Neutrophil (primary cell): ENCODE measurements around the gene MMADHC.

Experiments
- H3K27ac ChIP-seq: fragments of 200-600 bp; sonication (generic); 2 replicates; pipeline ENCODE4 v1.5.1; 2016; ENCODE audit warnings: mild to moderate bottlenecking, moderate library complexity
- H3K27me3 ChIP-seq: fragments of 200-600 bp; sonication (generic); 2 replicates; pipeline ENCODE4 v1.6.0; 2016; ENCODE audit warnings: mild to moderate bottlenecking
- H3K36me3 ChIP-seq: fragments of 200-600 bp; sonication (generic); 2 replicates; pipeline ENCODE4 v1.5.1; 2017
- H3K4me1 ChIP-seq, 2 experiments: fragments of 200-600 bp in 1 of 2; sonication (generic) in 1 of 2; 1 replicate in 1 of 2; 2 replicates in 1 of 2; pipeline versions ENCODE4 v1.5.1 to v1.6.1; 2013 to 2016; ENCODE audit warnings: low read depth in 1 of 2, low read length in 1 of 2, mild to moderate bottlenecking in 1 of 2, moderate library complexity in 1 of 2; ENCODE audit not compliant: control insufficient read depth in 1 of 2, insufficient read depth in 1 of 2
- H3K4me3 ChIP-seq, 2 experiments: fragments of 200-600 bp in 1 of 2; sonication (generic) in 1 of 2; 1 replicate in 1 of 2; 2 replicates in 1 of 2; pipeline ENCODE4 v1.5.1; 2013 to 2016; ENCODE audit warnings: low read depth in 1 of 2, low read length in 1 of 2, mild to moderate bottlenecking in 1 of 2, moderate library complexity in 1 of 2
- H3K9me3 ChIP-seq: fragments of 200-600 bp; sonication (generic); 2 replicates; pipeline ENCODE4 v1.5.1; 2016
- CTCF ChIP-seq: fragments of 200-600 bp; sonication (generic); IDR thresholded peaks from 2 replicates; pipeline ENCODE4 v1.5.1; 2016; ENCODE audit warnings: antibody characterized with exemption

Gene MMADHC

DNA sequence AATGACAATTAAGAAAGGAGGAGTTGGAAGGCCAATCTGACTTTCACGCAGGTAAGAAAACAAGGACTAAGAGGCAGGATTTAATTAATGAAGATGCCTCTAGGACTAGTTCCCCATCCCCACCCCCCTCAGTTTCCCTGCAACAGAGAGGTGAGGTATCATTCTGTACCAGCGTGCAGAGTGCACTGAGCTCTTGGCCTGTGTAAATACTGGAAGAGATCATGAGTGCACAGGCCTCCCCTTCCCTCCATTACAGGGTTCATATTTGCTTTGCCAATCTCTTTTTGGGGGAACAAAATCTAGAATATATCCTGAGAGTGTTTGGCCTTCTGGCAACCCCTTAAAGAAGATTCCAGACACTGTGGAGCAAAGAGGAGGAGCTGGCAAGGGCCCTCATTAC lies 60.9 kb downstream of the MMADHC start:
- TF ChIP-seq CTCF = no peak
- no peak overlapping the region for H3K4me3 ChIP-seq
- no peak overlapping the region for H3K27ac ChIP-seq
- H3K4me1 ChIP-seq = no peaks in the 10 kb centered on the region
- H3K36me3 ChIP-seq = no peaks in the 10 kb centered on the region
- no peaks in the 10 kb centered on the region for H3K27me3 ChIP-seq
- no peaks in the 10 kb centered on the region for H3K9me3 ChIP-seq

- Histone ChIP-seq H3K36me3 (no peaks in the 10 kb centered on the region), H3K9me3 (no peaks in the 10 kb centered on the region), H3K27me3 (no peaks in the 10 kb centered on the region), H3K4me1 (no peaks in the 10 kb centered on the region), H3K27ac (no peak overlapping the region), H3K4me3 (no peak overlapping the region)
- no peak for TF ChIP-seq CTCF
Observed at GRCh38 chr2:149525323-149525722, 62.3 kb downstream of the MMADHC start.
